HEK293T (cell line): ENCODE measurements around the gene ST6GAL1.
"Not testable (repeated sequence)": the region's sequence is repeated elsewhere in the genome, so short reads cannot be mapped to it uniquely, and the experiment has no call there.

Experiments used
- ARNT ChIP-seq: fragments of 450-650 bp; IDR thresholded peaks from 2 replicates; pipeline ENCODE4 v1.6.1; 2017; ENCODE audit warnings: mild to moderate bottlenecking
- BHLHE40 ChIP-seq: fragments of 450-650 bp; IDR thresholded peaks from 2 replicates; pipeline ENCODE4 v1.6.1; 2016; ENCODE audit warnings: mild to moderate bottlenecking, moderate library complexity, borderline replicate concordance
- CTBP1 ChIP-seq: fragments of 450-650 bp; IDR thresholded peaks from 2 replicates; pipeline ENCODE4 v1.6.1; 2016; ENCODE audit warnings: borderline replicate concordance
- FOXA1 ChIP-seq: fragments of 450-650 bp; IDR thresholded peaks from 2 replicates; pipeline ENCODE4 v1.6.1; 2016; ENCODE audit warnings: mild to moderate bottlenecking
- FOXK2 ChIP-seq: fragments of 450-650 bp; IDR thresholded peaks from 2 replicates; pipeline ENCODE4 v1.6.1; 2016; ENCODE audit warnings: mild to moderate bottlenecking
- FOXM1 ChIP-seq: fragments of 450-650 bp; IDR thresholded peaks from 2 replicates; pipeline ENCODE4 v1.6.1; 2017; ENCODE audit warnings: mild to moderate bottlenecking, borderline replicate concordance
- HDGF ChIP-seq: fragments of 450-650 bp; IDR thresholded peaks from 2 replicates; pipeline ENCODE4 v1.6.1; 2017; ENCODE audit warnings: antibody characterized with exemption, borderline replicate concordance
- LEF1 ChIP-seq: fragments of 450-650 bp; IDR thresholded peaks from 2 replicates; pipeline ENCODE4 v1.6.1; 2017; ENCODE audit warnings: mild to moderate bottlenecking, borderline replicate concordance
- NFRKB ChIP-seq: fragments of 450-650 bp; IDR thresholded peaks from 2 replicates; pipeline ENCODE4 v1.6.1; 2016; ENCODE audit warnings: mild to moderate bottlenecking, moderate library complexity
- SP1 ChIP-seq: fragments of 450-650 bp; IDR thresholded peaks from 2 replicates; pipeline ENCODE4 v1.6.1; 2017
- SUZ12 ChIP-seq: fragments of 450-650 bp; IDR thresholded peaks from 2 replicates; pipeline ENCODE4 v1.6.1; 2016; ENCODE audit warnings: mild to moderate bottlenecking
- TARDBP ChIP-seq: fragments of 450-650 bp; IDR thresholded peaks from 2 replicates; pipeline ENCODE4 v1.6.1; 2016

DNA sequence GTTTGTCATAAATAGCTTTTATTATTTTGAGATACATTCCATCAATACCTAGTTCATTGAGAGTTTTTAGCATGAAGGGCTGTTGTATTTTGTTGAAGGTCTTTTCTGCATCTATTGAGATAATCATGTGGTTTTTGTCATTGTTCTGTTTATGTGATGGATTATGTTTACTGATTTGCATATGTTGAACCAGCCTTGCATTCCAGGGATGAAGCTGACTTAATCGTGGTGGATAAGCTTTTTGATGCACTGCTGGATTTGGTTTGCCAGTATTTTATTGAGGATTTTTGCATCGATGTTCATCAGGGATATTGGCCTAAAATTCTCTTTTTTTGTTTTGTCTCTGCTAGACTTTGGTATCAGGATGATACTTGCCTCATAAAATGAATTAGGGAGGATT lies 124.1 kb downstream of the ST6GAL1 start:
- not testable (repeated sequence) for TF ChIP-seq HDGF, ARNT, TARDBP, CTBP1, SP1, FOXM1, FOXA1, SUZ12, NFRKB, FOXK2, LEF1, BHLHE40
